Stimulated activated CD8-positive, alpha-beta memory T cell treated with anti-CD3 and anti-CD28 coated beads, Interleukin-7, amount 100 ng/mL, for 48 hours (primary cell): ENCODE results near the gene PON1.

Experiments
- DNase-seq, 2 donors: peaks; one replicate each; pipeline ENCODE4 v3.0.0-alpha.2; 2020; ENCODE audit warnings: low read depth in 1 of 2; ENCODE audit errors: extremely low read depth in 1 of 2

The PON1 gene

DNA sequence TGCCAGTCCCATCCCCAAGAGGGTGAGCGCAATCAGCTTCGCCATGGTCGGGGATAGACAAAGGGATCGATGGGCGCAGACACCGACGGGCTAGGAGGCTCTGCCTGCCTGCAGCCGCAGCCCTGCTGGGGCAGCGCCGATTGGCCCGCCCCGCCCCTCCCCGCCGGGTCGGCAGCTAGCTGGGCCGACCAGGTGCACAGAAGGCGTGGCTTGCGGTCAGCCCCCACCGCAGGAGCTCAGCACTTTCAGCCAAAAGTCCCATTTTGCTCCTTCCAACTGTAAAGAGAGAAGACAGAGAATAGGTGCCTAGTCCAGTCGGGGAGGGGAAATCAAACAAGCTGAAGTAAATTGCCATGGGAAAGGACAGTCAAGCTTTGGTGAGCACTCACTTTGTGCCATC is at the start of gene PON1:
Gene PON1 (minus strand): TSS at position 102 of the 400 bp plus-strand sequence. CDS start 57 bp downstream, at position 45.
- DNase-seq = no peak

DNA sequence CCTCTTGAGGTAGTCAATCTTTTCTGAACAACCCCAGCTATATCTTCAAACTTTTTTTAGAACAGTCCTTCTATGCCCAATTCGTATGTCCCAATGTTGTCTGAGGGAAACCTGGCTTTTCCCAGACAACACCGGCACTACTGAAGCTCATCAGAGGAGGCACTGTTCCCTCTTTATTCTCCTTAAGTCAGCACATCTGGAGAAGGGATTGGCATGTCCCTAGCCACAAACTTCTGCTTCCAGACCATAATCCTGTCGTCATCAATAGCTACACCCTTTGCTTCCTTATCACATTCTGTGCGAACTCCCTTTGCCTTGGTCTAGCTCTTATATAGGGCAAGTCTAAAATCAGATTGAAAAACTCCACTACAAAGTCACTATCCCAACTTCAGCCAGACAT is 49.0 kb upstream of the PON1 start:
- DNase-seq = no peak

DNA sequence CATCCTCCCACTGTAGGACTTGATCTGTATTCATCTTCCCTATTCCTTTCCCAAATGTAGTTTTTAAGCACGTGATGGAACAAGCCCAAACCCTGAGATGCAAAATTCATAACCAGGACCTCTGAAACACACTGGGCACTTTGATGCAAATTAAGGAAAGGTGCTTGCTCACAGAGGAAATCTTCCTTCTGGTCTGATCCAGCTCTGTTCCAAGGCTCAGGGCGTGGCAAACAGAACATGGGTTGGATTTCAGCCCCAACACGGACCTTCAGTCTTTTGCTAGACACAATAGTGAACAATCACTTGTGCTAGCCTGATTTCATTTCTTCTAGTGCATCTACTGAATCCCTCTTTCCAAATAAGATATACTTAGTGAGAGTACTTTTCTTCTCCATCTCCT is 43.9 kb upstream of the PON1 start:
- no peak for DNase-seq

DNA sequence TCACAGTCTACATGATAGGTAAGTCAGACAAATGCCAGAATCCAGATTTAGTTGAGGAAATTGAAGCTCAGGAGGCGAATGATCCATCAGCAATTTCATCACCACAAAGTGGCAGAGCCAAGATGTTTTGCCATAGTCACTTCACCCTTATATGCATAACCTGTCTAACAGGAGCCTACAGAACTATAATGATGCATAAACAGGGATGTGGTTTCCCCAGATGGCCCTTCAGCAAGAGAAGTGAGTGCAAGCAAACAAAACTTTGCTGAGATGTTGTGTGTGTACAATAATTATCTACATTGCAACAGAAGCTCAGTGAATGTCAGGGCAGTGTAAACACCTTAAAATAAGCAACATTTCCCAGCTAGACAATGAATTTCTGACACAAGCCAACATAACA is 43.3 kb upstream of the PON1 start:
- DNase-seq = no peak

DNA sequence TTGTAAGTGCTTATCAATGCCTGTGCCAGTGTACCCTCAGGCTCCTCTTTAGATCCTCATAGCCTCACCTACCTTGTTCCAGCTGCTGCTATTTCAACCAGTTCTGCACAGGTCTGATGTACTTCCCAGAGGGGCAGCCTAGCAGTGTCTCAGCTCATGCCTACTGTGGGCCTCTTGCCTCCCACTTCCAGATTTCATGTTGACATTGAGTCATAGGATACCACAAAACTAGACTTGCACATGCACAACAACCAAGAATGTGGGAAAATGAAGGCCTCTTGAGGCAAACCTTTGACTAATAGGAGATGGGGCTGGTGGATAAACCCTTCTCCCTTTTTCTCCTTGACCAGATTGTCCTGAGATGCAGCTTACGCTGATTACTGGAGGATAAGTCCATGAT is 40.8 kb upstream of the PON1 start:
- no peak for DNase-seq

DNA sequence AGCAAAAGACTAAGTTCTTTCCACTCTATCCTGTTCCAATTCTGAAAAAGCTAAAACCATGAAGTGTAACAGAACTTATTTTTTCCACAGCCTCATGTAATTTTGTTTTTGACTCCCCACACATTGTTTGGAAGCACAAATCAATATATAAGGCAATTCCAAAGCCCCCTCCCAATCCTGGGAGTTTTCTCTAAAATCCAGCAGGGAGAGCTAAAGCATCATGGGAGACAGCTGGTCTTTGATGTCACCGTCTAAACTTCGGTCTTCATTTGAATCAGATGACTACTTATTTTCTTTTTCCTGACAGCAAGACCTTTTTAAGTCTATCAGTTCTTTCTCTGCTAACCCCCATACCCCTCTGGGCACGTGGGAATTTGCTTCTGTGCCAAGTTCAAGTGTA is 33.3 kb upstream of the PON1 start:
- no peak for DNase-seq

DNA sequence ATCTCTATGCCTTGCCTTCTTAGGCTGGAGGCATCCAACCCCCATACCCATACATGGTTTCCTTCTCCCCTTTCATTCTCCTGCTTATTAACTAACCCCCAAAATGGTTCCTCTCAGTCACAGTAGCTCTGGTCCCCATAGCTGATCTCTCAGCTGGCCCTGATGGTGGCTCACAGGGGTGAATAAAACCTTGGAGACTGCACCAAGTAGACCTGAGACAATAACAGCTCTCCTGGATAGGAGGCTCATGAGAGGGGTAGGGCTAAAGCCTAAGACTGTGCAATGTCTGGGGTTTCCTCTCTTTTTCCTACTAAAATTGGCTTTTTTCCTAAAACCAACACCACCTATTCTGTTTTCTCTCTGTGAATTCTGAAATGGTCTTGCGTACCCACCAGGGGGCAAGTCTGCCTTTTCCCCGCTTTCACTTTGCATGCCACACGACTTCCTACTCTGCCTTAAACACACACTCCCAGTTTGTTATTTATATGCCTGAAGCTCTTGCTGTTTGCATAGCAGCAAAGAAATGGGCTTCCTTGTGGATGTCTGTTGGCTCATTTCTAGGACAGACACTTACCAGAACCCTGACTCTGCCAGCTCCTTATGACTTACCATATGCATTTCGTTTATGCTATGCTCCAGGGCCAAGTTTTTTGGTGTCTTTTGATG is 18.4 kb upstream of the PON1 start:
- DNase-seq = no peak

DNA sequence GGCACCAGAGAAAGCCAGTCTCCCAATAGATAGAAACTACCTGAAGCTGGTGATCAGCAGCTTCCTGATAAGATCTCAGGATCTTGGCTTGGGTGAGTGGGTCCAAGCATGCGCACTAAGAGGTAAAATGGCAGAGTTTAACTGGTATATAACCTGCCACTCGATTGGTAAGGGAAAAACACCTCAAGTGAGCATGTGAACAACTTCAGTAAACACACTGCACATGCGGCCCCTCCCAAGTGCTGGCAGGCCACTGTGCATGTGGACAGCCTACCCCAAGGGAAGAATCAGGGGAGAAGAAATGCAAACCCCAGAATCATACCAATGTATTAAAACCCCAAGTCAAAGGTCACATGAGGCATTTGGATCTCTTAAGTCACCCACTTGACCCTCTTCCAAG is 17.7 kb upstream of the PON1 start:
- DNase-seq = no peak

DNA sequence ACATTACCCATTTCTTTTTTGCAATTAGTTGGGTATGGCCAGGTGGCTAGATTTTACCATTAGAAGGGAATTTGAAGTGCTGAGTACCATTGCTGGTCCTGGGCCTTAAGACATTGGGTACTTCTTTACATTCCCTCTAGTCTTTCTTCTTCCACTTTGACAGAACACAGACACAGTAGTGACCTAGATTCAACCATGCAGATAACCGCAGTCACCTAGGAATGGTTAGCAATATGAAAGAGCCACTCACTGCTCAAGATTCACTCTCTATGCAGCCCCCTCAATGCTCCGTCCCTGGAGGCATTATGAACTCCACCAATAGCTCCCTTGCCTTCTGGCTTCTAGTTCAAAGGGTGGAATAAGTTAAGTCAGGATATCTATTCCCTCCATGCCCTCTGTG is 16.2 kb upstream of the PON1 start:
- DNase-seq = no peak

DNA sequence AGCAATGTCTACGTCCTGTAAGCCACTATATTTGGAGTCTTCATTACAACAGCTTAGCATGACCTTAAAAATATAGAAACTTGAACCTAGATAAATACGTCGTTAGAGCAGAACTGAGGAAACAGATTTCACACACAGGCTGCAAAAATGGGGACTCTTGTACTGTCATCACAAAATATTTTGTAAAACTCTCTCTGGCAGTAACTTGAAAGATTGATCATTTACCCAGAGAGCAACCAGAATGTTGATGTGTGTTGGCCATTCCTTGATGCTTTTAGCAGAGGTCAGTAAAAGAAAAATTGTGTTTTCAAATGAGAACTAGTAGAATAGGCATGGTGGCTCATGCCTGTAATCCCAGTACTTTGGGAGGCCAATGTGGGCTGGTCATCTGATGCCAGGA is 14.5 kb upstream of the PON1 start:
- DNase-seq = no peak

DNA sequence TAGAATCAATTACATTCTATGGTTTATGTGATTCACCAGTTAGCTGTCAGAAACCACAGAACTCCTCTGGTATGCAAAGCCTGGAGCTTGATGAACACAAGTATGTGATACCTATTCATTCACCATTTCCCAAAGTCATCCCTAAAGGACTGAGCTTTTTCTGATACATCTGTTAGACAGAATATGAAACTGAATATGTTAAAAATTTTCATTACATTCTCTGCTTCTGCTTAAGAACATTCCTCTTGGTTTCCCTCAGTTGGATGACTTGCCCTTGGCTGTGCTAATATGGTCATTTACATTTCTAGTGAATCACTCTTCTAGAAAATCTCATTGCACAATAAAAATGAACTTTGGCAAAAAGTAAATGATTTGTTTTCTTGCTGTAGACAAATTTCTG is 10.8 kb upstream of the PON1 start:
- DNase-seq = no peak

DNA sequence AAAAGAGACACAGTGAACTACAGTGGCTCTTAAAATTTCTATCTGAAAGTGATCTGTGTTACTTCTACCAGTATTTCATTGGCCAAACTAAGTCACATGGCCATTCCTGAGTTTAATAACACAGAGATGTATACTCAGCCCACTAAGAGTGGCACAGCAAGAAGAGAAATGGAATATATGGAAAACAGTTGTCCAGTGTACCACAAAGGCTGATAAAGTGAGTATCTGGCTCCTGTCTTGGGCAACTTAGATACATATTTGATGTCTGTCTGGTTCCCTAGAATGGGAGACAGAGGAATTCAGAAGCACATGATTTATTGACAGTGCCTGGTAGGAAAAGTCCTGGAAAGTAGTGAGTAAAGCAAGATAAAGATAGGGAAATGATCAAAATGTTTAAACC is 10.1 kb upstream of the PON1 start:
- no peak for DNase-seq

DNA sequence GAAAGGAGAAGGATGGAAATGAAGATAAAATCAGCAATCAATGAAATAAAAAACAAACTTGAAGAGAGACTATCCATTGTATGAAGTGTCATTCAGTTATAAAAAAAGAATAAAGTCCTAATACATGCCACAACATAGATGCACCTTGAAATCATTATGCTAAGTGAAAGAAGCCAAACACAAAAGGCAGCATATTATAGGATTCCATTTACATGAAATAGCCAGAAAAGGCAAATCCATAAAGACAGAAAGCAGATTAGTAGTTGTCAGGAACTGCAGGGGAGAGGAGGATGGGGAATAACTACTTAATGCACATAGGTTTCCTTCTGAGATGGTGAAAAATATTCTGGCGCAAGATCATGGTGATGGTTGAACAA is 6.6 kb upstream of the PON1 start:
- no peak for DNase-seq

DNA sequence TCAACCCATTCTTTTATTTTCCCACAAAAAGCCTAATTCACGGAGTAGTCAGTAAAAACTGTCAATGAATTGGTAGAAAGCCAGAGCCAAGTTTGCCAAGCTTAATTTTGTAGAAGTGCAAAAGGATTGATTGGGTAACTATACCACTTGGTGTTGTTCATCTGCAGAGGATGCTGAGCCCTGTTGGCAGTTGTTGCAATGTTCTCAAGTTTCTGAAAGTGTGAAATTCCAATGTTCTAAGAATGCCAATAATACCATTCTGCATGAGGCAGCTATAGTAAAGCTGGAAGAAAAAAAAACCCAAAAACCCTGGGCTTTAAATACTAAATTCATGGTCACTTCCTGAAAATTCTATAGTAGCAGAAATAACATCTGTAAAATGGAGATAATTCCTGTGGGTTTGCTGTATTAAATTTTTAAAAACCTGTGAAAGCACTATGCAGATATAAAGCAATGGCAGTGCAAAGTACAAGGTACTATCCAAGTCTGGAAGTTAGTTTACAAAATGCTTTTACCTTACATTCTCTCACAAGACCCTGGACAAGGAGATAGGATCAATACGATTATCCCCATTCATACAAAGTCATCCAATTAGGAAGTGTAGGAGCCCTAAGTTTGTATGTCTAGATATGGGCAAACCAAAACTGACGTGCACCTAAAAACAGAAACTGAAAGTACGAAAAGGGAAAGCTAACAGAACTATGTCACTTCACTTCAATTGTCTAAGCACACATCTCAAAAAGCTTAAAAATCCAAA is 6.0 kb upstream of the PON1 start:
- no peak for DNase-seq

DNA sequence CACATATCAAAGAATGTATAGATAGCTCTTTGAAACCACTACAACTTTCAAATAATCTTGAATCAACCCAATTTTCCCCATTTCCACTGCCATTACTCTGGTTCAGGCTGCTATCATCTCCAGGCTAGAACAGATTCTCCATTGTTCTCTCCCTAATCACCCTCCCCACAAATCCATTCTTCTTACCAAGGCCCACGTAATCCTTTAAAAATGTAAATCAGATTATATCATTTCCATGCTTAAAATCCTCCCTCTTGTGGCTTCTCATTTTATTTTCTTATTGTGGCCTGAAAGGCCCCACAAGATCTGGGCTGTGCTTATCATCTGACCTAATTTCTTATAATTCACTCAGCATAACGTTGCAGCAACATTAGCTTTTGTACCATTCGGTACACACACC is 3.0 kb upstream of the PON1 start:
- no peak for DNase-seq

DNA sequence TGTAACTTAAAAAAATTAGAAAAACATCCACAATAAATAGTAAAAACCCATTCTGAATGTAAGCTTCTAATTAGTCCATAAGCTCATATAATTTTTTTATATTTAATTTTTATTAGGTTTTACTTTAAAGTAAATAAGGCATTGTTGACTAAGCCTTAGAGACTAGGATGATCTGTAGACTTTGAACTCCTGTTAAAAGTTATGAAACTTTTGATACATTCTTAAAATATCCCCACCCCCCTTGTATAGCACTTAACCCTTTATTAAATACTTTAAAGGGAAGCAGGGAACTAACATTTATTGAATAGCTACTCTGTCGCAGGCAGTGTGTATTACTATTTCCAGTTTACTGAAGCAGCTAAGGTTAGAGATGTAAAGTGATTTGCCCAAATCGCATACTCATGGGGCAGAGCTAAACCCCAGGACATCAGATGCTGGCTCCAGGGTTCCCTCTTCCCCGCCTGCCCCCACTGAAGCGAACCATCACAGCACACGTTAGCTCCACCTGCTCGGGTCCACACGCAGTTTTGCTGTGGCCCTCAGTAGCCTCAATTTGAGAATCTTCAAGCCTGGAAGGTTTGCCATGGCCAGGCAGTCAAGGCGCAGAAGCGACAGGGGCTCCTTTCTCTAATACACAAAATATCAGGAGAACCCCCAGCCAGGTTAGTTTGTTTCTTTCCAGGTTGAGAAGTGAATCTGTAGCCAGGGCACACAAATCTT is 762 bp downstream of the PON1 start:
- no peak for DNase-seq

DNA sequence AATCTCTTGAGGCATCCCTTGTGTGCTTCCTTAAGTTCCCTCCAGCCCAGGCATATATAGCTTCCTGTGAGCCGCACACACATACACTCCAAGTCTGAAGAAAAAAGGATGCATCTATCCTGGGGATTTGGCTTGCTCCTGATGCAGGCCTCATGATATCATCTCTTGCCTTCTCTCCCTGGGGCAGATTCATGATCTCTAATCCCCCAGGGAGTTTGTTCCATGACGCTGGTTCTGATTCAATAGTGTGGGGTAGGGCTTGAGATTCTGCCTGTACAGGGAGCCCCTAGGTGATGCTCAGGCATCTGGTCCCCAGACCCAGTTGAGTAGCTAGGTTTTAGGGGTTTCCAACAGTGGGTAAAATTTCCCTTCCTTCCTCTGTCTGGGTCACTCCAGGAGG is 1.5 kb downstream of the PON1 start:
- DNase-seq = no peak

DNA sequence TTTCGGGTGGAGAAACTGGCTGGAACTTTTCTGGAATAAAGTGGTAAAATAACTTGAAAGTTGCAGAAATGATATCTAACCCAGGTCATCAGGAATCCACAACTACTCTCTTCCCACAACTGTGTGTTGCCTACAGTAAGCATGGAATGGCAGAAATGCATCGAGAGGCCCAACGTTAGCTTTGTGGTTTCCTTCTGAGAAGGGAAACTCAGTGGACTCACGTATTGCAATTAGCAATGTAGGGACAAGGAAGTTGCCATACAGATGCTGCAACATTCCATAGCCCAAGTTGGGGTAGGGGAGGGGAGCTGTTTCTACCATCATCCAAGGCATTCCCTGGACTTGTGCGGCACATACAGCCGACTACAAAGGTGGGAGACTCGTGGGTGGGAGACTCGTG is 1.9 kb downstream of the PON1 start:
- no peak for DNase-seq

DNA sequence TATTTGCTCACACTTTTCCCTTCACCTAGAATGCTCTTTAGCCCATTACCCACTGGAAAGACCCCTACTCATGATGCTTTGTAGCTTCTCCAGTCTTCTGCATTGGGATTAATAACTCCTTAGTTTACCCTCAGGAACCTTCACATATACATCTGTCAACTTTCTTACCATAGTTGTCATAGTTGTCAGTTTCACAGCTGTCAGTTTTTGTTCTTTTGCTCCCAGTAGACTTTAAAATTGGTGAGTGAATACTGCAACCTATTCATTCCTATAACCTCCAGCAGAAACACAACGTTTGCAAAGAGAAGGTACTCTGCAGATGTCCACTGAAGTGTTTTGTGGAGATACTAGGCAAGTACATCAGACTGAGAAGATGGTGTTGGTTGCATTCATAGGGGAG is 2.6 kb downstream of the PON1 start:
- DNase-seq = no peak

DNA sequence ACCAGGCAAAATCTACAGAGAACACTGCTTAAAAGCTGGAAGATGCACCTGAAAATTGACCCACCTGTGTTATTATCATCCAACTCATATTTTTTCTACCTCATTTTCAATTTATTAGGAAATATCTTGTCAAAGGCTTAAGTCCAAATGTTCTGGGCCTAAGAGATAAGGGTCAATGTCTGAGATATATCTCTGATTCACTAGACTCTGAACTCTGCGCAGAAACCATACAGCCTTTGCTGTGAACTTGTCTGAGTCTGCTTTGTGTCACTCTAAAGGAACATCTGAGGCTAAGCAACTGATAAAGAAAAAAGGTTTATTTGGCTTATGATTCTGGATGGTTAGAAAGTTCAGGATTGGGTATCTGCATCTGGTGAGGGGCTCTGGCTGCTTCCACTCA is 3.7 kb downstream of the PON1 start:
- no peak for DNase-seq

DNA sequence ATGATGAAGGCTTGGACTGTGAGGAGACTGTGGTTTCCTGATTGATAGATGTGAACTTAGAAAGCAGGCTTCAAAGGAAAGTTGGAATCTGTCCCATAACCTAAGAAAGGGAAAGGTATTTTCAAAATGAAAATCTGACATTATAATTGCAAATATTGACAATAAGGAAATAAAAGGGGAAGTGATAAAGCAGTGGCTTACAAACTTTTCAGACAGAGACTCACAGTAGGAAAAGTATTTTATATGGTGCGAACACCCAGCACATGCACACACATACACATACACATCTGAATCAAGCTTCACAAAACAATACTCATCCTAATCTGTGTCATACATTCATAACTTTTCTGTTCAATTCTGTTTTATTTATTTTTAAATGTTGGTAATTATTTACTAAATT is 4.8 kb downstream of the PON1 start:
- no peak for DNase-seq

DNA sequence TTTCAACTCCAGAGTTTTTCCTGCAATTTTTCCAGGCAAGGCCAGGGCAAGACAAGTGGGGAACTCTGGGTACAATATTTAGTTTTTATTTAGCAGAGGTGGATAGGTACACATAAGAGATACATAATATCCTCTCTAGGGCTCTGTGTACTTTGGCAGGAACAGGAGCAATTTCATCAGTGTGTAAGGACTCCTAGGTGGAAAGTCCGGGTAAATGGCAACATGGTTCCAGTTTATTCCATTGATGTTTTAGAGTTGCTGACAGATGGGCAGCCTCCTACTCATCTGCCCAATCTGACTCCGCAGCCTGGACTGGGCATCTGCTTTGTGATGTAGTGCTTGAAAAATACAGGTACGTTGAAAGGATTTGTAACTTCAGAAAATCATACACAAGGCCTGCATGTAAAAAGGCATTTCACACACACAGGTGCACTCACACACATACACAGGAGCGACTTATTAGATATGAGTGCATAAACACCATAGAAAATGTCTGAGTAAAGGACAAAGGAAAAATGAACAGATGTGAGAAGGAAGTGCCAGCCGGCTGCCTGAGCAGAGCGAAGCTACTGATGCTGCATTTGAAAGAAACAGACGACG is 5.7 kb downstream of the PON1 start:
- no peak for DNase-seq
